HG02588 (cell line): ENCODE results near the gene ZFYVE21.
A peak's percentile ranks its signal among the peaks of the same experiment; 100 is the strongest.

Source experiments
- ATAC-seq: cut with Tn5 transposase; IDR thresholded peaks from one replicate; pipeline ENCODE4 v1.9.1; 2021; ENCODE audit warnings: mild to moderate bottlenecking, moderate library complexity; ENCODE audit not compliant: unreplicated experiment

ZFYVE21 gene

DNA sequence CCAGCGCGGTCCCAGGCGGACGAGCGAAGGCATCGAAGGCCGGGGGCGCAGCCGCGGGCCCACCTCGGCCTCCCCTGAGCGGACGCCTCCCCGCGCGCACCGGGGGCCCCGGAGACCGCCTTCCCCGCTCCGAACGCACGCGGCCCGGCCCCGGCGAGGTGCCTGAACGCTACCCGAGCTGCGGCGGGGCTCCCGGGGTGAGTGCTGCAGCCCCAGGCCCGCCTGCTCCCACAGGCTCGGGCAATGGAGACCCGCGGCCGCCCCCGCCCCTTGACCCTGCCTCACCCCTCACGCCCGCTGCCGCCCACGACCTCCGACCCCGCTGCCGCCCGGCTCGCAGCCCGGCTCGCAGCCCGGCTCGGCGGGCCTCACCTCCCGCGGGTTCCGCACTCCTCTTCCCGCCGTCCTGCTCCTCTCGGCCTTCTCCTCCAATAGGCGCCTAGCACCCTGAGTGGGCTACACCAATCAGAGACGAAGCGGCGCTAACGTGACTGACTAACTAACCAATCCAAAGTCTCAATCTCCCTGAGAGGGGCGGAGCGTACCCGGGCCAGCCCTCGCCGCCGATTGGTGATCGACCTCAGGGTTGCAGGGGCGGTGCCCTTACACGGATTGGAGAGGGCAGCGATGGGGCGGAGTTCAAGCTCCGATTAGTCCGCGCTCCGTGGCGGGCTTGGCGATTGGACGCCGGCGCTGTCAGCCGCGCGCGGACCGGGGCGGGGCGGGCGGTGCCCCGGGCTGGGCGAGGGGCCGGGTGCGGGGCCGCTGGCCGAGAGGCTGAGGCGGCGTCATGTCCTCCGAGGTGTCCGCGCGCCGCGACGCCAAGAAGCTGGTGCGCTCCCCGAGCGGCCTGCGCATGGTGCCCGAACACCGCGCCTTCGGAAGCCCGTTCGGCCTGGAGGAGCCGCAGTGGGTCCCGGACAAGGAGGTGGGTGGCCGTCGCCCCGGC is at the start of gene ZFYVE21, which contains the start of gene XRCC3:
Gene ZFYVE21, plus strand, starts transcription at position 759 of the 949 bp plus-strand sequence. Its CDS starts 32 bp downstream, at position 791.
Gene XRCC3, minus strand, starts transcription at position 400 of the 949 bp plus-strand sequence. CDS start 4,364 bp downstream, outside the sequence.
- ATAC-seq, result peak; percentile 94

DNA sequence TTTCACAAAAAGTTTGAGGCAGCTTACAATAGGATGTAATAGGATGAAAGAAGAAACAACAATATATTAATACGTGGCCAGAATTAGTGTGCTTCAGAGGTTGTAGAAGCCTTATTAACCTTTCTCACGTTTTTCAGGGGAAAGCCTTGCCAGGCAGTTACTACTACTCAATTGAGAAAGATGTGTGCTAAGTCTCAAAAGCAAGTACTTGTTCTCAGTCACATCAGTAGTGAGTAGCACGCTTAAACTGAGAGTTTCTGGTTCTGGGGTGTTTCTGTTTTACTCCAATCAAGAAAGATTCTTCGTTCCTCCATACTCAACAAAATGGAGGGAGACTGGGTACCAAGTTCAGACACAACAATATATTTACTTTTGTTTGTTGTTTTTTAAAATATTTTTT is 47.9 kb upstream of the ZFYVE21 start:
- no peak for ATAC-seq

GRCh38 chr14:103668117-103668516 is 47.5 kb upstream of the ZFYVE21 start:
- no peak for ATAC-seq

GRCh38 chr14:103669370-103669769 is 46.2 kb upstream of the ZFYVE21 start:
- ATAC-seq, result no peak

- ATAC-seq, result no peak
These were observed 43.7 kb upstream of the ZFYVE21 start for GRCh38 chr14:103671911-103672310.

GRCh38 chr14:103675957-103676356 is 39.7 kb upstream of the ZFYVE21 start:
- ATAC-seq, result no peak

GRCh38 chr14:103676881-103677675 is 38.5 kb upstream of the ZFYVE21 start:
- ATAC-seq, result no peak

DNA sequence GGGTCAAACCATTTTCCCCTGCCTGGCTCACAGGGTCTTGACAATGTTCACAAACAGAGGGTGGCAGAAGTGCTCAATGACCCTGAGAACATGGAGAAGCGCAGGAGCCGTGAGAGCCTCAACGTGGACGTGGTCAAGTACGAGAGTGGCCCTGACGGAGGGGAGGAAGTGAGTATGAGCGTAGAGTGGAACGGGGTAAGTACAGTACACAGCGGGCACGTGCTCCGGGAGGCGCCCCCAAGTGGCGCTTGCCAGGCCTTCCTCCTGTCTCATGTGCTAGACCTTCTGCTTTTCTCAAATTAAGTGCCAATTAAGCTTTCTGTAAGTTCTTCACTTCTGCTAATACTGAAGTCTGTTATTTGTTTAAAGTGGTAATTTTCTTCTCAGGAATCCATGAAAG is 36.3 kb upstream of the ZFYVE21 start:
- ATAC-seq, result no peak

GRCh38 chr14:103680491-103681231 is 34.9 kb upstream of the ZFYVE21 start:
- no peak for ATAC-seq

GRCh38 chr14:103683139-103683538 is 32.5 kb upstream of the ZFYVE21 start:
- ATAC-seq, result no peak

DNA sequence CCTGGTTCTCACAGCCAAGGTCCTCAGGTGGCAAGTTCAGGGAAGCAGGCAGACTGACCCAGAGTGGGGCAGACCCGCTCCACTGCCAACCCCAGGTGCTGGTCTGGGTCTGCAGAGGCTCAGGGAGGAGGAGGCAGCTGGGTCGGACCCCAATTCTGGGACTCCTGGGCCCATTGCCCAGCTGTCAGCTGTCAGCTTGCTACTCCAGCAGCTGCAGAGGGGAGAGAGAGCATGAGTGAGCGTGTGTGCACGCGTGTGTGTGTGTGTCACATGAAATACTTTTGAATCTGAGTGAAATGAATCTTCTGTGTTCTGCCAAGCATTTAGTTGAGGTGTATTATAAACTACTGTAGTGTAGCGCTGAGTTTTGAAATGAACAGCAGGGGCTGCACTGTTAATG is 31.1 kb upstream of the ZFYVE21 start:
- no peak for ATAC-seq

DNA sequence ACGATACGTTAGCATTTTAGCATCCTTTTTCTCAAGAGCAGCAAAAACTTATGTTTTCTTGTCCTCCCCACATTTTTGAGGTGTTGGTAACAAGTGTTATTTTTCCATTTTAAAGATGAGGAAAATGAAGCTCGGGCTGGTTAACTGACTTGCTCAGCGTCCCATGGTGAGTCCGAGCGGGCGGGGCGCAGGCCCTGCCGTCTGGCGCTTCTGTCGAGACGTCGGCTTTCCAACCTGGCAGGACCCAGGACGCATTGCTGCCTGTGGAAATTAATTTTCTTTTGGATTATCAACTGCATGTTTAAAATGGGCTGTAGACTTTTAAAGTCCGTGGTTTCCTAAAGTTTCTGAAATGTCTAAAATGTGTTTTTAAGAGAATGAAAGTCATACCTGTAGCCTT is 30.7 kb upstream of the ZFYVE21 start:
- ATAC-seq, result no peak

DNA sequence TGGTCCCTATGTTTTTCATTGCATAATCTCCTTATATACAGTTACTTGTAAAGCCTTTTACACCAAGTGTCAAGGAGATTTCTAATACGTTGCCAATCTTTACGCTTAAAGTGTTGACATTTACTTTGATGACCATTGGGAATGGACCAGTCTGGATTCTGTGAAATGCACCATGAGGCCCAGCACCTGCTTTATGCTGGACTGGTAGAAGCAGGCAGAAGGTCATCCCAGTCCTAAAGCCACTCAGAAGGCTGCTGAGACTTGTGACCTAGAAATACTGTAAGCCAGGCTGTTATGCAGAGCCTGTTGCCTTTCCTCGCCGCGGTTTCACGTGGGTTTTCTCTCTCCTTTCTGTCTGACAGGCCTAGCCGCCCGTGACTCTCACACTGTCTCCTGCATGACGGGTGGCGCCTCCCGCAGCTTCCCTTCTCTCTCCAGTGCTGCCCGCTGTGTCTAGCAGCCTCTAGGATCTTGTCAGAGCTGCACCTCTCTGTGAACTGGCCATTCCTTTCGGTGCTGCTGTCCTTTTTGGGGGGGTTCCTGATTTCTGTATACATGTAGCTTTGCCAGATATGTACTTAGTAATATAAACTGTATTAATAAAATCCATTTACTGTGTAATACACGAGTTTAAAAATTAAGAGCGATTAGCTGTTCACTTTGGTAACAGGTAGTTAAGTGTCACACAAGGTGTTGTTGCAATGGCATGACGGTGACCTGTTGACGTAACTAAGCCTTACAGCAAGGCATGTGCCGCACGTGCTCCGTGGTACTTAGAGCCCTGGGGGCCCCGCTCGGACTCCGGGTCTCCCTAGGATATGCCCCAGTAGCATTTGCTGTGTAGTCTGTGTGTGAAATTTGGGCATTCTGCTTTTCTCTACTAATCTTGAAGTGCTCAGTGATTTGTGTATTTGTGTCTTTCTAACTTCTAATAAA is 30.1 kb upstream of the ZFYVE21 start:
- no peak for ATAC-seq

GRCh38 chr14:103686831-103687485 is 28.7 kb upstream of the ZFYVE21 start:
- no peak for ATAC-seq

- ATAC-seq, result no peak
These were observed 27.9 kb upstream of the ZFYVE21 start for GRCh38 chr14:103687712-103688111.

GRCh38 chr14:103688441-103688840 is 27.2 kb upstream of the ZFYVE21 start:
- no peak for ATAC-seq

- ATAC-seq, result no peak
These were observed 26.4 kb upstream of the ZFYVE21 start for GRCh38 chr14:103688906-103689902.

DNA sequence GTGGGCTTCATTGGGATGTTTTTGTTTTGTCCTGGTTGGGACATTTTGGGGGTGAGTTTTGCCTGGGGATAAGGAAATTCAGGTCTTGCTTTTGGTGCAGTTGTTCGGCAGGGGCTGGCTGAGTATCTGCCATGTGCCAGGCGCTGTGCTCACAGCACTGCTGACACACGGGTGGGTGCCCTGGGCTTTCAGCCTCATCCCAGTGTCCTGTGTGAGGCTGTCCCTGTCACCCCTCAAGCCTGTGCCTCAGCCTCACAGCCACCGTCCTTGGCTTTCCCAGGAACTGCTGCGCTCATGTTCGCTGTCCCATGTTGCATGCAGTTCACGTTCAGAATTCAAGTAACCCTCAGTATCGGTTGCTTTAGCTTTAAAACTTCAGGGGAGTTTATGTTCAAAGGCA is 25.3 kb upstream of the ZFYVE21 start:
- ATAC-seq, result no peak
